Body of pancreas (tissue), 4 donors: Measurements from ENCODE around the gene TBX4.

Source experiments
- POLR2A ChIP-seq, 3 donors: fragments of 450-650 bp; IDR thresholded peaks; one replicate each; pipeline ENCODE4 v1.6.1; 2016; ENCODE audit warnings: antibody characterized with exemption in 3 of 3, mild to moderate bottlenecking in 2 of 3
- TF ChIP-seq, protein P1 (sequence below), 7 experiments: fragments of 450-650 bp in 4 of 7; fragments of 200-600 bp in 3 of 7; sonication (generic) in 3 of 7; IDR thresholded peaks; one replicate each; pipeline ENCODE4 v1.5.1; 2016 to 2019; ENCODE audit warnings: antibody characterized with exemption in 7 of 7

DNA sequence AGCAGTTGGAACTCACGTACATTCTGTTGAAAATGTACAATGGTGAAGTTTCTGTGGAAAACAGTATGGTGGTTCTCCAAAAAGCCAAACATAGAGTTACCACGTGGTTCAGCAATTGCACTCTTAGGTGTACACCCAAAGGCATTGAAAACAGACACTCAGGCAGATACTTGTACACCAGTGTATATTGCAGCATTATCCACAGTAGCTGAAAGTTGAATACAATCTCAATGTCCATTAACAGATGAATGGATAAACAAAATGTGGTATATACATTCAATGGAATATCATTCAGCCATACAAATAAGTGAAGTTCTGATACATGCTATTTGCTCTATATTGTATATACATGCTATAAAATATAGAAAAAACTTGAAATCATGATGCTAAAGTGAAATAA is 29.4 kb upstream of the TBX4 start:
- TF ChIP-seq, protein P1, sequence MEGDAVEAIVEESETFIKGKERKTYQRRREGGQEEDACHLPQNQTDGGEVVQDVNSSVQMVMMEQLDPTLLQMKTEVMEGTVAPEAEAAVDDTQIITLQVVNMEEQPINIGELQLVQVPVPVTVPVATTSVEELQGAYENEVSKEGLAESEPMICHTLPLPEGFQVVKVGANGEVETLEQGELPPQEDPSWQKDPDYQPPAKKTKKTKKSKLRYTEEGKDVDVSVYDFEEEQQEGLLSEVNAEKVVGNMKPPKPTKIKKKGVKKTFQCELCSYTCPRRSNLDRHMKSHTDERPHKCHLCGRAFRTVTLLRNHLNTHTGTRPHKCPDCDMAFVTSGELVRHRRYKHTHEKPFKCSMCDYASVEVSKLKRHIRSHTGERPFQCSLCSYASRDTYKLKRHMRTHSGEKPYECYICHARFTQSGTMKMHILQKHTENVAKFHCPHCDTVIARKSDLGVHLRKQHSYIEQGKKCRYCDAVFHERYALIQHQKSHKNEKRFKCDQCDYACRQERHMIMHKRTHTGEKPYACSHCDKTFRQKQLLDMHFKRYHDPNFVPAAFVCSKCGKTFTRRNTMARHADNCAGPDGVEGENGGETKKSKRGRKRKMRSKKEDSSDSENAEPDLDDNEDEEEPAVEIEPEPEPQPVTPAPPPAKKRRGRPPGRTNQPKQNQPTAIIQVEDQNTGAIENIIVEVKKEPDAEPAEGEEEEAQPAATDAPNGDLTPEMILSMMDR (IDR thresholded peaks at IDR 0.05), result no peak
- no peak for TF ChIP-seq POLR2A (IDR thresholded peaks at IDR 0.05)
